Activated naive CD4-positive, alpha-beta T cell treated with Interleukin-2 at 50 U/mL for 16 hours (primary cell): Measurements from ENCODE around the gene CCM2.
"Not testable (repeated sequence)": the region's sequence is repeated elsewhere in the genome, so short reads cannot be mapped to it uniquely, and the experiment has no call there.

ENCODE experiments used
- DNase-seq: peaks from one replicate; pipeline ENCODE4 v3.0.0-alpha.2; 2020

Gene CCM2

DNA sequence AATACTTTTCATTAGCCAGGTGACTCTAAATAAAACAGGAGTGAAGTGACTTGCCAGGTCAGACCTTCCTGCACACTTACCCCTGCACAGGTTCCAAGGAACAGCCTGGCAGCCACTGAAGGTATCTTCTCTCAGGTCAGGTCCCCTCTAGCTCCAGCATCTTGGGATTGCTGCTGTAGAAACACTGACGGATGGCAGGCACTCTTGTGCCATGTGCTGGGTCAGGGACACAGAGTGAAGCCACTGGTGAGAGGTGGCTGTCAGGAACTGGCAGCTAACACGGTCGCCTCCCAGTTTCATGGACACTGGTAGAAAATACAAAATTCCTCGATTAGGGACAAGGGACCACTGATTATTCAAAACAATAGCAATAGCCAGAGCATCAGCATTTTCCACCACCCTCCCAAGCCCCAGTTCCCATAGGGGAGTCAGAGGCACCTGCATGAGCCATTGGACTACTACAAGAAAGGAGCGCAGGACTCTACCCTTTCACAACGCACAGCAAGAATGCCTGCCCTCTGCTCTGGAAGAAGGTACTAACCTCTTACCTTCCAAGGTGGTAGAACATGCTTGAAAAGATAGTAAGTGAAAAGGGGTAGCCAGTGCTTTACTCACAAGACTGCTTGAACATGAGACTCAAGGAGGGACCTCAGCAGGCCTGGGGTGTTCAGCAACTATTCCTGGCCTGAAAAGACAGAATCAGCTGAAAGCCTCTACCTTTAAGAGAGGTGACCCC is 16.1 kb upstream of the CCM2 start:
- DNase-seq: no peak

GRCh38 chr7:44984478-44984758 is 15.6 kb upstream of the CCM2 start:
- no peak for DNase-seq

GRCh38 chr7:44985033-44985695 is 14.8 kb upstream of the CCM2 start:
- DNase-seq: no peak

- DNase-seq: no peak
These were observed 14.1 kb upstream of the CCM2 start for GRCh38 chr7:44985900-44986217.

DNA sequence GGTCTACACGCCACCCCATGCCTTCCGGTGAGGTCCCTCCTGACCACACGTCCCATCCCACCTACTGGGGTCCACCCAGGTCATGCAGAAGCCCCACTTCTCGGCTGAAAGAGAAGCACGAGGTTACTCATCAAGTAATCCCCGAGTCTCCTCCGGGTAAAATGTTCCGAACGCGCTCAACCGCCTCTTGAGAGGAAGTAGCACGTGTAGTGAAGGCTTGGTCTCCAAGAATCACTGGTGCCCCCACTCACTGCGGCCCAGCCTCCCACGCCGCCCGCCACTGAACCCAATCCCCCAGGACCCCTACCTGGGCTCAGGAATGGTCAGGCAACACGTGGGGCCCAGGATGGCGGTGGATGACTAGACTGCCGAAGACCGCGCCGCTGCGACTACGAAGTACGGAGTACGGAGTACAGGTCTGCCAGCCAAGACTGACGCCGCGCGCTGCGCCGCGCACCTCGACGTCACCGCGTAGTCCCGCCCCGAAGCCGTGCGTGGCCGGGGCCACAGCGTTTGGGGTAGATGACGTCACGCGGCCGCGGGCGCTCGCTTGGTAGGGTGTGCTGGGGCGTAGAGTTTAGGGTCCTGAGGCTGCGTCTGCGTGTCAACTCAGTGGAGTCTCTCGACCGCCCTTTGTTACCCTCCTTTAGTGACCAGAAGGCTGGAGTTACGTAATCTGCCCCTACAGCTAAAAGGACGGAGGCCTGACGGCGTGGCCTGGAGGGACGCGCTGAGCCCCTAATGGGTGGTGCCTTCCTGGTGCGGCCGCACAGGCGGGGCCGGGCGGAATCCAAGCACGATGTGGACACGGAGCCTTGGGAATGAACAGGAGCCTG is 13.6 kb upstream of the CCM2 start:
- peak; percentile 95 for DNase-seq

DNA sequence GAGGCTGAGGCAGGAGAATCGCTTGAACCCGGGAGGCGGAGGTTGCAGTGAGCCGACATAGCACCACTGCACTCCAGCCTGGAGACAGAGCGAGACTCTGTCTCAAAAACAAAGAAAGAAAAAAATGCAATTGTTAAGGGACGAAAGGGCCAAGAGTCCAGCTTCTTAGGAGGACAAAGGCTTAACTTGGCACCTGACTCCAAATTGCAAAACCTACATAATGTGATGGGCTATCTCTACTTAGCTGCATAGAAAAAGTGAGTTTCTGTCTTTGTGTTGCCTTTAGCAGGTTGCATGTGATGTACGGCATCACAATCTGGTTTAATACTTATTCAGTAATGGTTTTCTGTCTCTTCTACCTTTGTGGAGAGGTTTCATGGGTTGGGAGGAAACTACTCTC is 12.5 kb upstream of the CCM2 start:
- DNase-seq: no peak

GRCh38 chr7:44987996-44988395 is 12.0 kb upstream of the CCM2 start:
- DNase-seq: no peak

DNA sequence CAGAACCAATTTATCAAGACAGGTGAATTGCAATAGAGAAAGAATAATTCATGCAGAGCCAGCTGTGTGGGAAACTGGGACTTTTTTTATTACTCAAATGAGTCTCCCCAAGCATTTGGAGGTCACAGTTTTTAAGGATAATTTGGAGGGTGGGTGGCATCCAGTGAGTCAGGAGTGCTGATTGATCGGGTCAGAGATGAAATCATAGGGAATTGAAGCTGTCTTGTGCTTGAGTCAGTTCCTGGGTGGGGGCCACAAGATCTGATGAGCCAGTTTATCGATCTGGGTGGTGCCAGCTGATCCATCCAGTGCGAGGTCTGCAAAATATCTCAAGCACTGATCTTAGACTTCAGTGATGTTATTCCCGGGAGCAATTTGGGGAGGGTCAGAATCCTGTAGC is 11.3 kb upstream of the CCM2 start:
- no peak for DNase-seq

GRCh38 chr7:44989132-44989531 is 10.9 kb upstream of the CCM2 start:
- DNase-seq: no peak

DNA sequence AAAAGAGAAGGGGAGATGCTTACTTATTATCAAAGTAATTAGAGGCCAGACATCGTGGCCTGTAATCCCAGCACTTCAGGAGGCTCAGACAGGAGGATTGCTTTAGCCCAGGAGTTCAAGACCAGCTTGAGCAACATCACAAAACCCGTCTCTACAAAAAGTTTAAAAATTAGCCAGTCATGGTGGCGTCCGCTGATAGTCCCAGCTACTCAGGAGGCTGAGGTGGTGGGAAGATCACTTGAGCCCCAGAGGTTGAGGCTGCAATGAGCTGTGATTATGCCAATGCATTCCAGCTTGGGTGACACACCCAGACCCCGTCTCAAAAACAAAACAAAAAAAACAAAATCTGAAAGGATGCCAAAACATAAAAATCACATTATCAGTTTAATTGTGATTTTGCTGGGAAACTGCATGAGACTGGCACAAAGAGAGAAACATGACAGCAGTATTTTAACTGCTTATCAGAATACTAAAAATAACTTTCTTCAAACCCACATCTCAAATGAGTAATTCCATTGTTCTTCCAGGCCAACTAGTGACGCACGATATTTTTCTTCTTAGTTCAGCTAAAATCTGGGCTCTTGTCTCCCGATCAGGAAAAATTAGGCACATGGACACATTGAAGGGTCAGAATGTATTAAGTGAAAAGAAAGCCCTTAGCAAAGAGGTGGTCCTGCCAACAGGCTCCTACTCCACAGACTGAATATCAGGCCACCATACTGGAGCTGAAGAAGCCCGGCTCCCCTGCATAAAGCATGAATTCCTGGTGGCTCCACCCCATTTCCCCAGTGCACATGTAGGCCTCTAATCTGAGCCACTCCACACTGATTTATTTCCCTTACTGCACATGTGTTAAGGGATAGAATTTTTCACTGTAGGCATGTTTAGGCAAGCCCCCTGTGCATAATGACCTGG is 9.6 kb upstream of the CCM2 start:
- no peak for DNase-seq

- DNase-seq: not testable (repeated sequence)
These were observed 7.8 kb upstream of the CCM2 start for GRCh38 chr7:44992004-44992795.

GRCh38 chr7:44994877-44995554 is 5.0 kb upstream of the CCM2 start:
- DNase-seq: no peak

GRCh38 chr7:44995555-44996493 is 4.2 kb upstream of the CCM2 start:
- no peak for DNase-seq

- DNase-seq: no peak
These were observed 1.7 kb upstream of the CCM2 start for GRCh38 chr7:44998153-44998871.

DNA sequence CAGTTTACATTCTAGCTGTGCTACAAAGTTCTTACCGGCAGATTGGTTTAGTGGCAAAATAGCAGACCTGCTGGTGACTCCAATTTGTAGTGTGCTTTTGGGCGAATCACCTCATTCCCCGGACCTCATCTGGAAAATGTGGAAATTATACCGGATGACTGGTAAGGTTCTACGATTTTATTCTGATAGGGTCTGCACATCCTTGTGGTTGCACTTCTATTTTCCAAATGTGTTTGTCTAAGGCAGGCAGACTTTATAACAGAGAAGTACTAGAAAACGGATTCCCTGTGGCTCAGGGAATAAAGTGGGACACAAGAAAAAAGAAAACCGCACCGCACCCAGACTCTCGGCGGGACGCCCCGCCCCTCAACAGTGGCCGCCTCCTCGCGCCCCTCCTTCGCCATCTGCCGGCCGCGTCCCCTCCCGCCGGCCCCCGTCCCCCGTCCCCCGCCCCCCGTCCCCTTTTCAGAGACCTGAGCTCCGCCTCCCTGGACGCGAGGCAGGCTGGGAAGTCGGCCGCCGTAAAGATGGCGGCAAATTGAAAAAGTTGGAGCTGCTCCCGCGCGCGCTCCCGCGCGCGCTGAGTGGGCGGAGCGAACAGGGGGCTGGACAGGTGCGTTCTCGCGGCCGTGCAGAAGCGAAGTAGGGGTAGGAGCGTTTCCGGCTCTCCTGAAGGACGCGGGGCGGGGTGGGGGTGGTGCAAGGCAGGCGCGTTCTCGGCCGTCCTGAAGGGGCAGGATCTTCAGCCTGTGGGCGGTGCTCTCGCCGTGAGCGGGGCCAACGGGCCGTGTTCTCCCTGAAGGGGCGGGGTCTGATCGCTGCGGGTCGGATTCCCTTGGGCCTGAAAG is 532 bp upstream of the CCM2 start:
- peak; percentile 99 for DNase-seq

DNA sequence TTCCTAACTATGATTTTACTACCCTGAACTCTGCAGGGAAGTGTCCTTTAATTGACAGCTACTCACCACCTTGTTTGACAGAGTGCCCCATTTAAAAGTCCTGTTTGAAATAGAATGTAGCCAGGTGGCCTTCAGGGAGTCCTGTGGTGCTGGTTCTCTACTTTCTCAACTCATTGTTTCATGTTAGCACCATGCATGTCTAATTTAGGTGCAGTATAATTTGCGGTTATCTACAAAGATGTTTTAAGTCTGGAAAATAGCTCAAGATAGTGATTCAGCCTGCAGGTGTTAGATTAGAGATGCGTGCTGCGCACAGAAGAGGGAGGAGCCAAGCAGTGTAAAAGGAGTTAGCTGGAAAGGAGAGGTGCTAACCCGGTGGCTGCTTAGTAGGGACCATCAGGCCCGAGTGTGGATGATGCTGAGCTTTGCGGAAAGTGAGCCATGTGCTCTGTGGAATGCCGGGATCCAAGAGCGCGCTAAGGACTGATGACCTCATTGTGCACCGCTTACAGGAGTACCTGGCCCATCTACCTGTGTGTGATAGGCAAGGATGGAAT is 1.2 kb downstream of the CCM2 start:
- DNase-seq: peak; percentile 72

- no peak for DNase-seq
These were observed 1.8 kb downstream of the CCM2 start for GRCh38 chr7:45001826-45002225.

DNA sequence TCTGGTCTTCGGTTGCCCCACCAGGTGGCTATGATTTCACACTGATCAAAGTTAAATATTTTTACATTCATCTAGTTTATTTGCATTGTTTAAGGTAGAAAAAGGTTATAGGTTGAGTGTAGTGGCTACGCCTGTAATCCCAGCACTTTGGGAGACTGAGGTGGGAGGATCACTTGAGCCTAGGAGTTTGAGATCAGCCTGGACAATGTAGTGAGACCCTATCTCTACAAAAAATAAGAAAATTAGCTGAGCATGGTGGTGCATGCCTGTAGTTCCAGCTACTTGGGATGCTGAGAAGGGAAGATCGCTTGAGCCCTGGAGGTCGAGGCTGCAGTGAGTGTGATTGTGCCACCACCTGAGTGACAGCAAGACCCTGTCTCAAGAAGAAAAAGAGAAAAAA is 3.8 kb downstream of the CCM2 start:
- DNase-seq: no peak

- DNase-seq: no peak
These were observed 7.1 kb downstream of the CCM2 start for GRCh38 chr7:45007106-45007505.
